GM12878 (cell line): ENCODE results near the gene SIN3A.

Experiments used
- EZH2 ChIP-seq: IDR thresholded peaks from 2 replicates; pipeline ENCODE4 v1.6.1; 2012; ENCODE audit warnings: low read depth, mild to moderate bottlenecking, control low read depth, inconsistent platforms, low read length, borderline replicate concordance; ENCODE audit not compliant: control insufficient read depth
- POLR2A ChIP-seq: IDR thresholded peaks from 2 replicates; pipeline ENCODE4 v1.6.1; 2011; ENCODE audit warnings: low read depth, mild to moderate bottlenecking, low read length
- POU2F2 ChIP-seq: IDR thresholded peaks from 3 replicates; pipeline ENCODE4 v1.6.1; 2011; ENCODE audit warnings: low read depth, mild to moderate bottlenecking, low read length, borderline replicate concordance
- SREBF2 ChIP-seq: IDR thresholded peaks from 2 replicates; pipeline ENCODE4 v1.6.1; 2012; ENCODE audit warnings: mild to moderate bottlenecking, low read length
- TAF1 ChIP-seq: IDR thresholded peaks from 2 replicates; pipeline ENCODE4 v1.6.1; 2011; ENCODE audit warnings: mild to moderate bottlenecking, low read depth, low read length, borderline replicate concordance
- TCF3 ChIP-seq: IDR thresholded peaks from 2 replicates; pipeline ENCODE4 v1.6.1; 2012; ENCODE audit warnings: low read depth, mild to moderate bottlenecking, low read length, borderline replicate concordance; ENCODE audit not compliant: insufficient read depth

- TF ChIP-seq POLR2A (peak; percentile 65; the same call in 1 of the 2 replicates), EZH2 (no peak), TAF1 (peak; percentile 58; the same call in 1 of the 2 replicates), SREBF2 (no peak), POU2F2 (peak; percentile 72; the same call in 2 of the 3 replicates), TCF3 (no peak)
Measured at GRCh38 chr15:75452364-75452864, 924 bp upstream of the SIN3A start.
